Activated naive CD8-positive, alpha-beta T cell treated with anti-CD3 and anti-CD28 coated beads, Interleukin-2, amount 50 U/mL, for 16 hours (primary cell): Measurements from ENCODE around the gene ACTRT1.

Experiments used
- DNase-seq: peaks from one replicate; pipeline ENCODE4 v3.0.0-alpha.2; 2020; ENCODE audit warnings: low read depth, low spot score

The ACTRT1 gene

DNA sequence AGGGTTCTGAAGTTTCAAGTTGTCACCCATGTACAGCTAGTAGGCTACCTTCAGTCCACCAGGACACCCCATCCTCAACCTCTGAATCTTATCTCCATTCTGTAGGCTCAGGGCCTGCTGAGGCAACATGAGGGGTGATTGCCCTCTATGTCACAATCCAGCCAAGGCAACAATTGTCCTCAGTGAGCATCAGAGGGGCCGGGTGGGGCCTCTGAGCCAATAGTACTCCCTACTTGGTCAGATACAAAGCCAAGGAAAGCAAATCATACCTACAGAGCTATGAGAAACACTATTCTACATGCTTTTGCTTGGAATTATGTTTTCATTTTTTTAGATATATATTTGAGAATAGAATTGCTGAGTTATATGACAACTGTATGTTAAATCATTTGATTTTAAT, at the start of gene ACTRT1:
Gene ACTRT1 (minus strand): TSS at position 101 of the 400 bp plus-strand sequence. CDS start 197 bp downstream, outside the sequence.
- DNase-seq = no peak

- DNase-seq = no peak
These were observed 26.3 kb upstream of the ACTRT1 start for GRCh38 chrX:128078545-128078944.

GRCh38 chrX:128057421-128057820, 5.2 kb upstream of the ACTRT1 start:
- DNase-seq = no peak

GRCh38 chrX:128051526-128051925, 677 bp downstream of the ACTRT1 start:
- no peak for DNase-seq

- no peak for DNase-seq
These were observed 16.9 kb downstream of the ACTRT1 start for GRCh38 chrX:128035318-128035717.

DNA sequence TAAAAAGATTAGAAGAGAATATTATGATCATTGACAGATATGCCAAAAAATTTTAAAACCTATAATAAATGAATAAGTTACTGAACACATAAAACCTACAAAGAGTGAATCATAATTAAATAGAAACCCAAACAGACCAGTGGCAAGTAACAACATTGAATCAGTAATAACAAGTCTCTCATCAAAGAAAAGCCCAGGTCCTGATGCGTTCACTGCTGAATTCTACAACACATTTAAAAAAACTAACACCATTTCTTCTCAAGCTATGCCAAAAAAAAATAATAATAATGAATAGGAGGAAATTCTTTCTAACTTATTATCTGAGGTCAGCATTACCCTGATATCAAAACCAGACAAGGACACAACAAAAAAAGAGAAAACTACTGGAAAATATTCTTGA, 30.6 kb downstream of the ACTRT1 start:
- DNase-seq = no peak

GRCh38 chrX:128020701-128021100, 31.5 kb downstream of the ACTRT1 start:
- no peak for DNase-seq

DNA sequence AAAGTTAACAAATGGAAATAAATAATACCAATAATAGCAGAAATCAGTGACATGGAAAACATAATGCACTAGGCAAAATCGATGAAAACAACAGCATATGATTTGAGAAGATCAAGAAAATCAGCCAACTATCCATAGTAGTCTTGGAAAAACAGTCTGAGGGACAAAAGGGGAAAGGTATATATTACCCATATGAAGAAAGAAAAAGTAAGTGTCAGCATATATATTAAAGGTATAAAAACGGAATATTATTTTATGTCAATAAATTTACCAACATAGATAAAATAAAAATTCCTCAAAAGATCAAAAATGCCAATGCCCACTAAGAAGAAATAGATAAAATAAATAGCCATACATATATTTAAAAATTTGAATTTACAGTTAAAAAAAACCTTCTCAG, 33.0 kb downstream of the ACTRT1 start:
- no peak for DNase-seq

DNA sequence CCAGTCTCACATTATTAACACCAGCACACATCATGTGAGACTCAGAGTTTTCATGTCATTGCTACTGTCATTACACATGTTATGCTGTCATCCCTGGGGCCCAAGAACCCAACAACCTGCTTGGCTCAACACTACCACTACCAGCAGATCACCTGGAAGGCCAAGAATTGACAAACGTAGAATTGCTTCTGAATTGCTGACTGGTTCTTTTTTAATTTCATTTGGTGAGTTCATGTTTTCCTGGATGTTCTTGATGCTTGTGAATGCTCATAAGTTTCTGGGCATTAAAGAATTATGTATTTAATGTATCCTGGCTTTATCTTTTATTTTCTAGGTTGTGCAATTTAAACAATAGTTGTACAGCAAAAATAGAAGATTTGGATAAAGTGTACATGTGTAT, 40.2 kb downstream of the ACTRT1 start:
- DNase-seq = no peak

DNA sequence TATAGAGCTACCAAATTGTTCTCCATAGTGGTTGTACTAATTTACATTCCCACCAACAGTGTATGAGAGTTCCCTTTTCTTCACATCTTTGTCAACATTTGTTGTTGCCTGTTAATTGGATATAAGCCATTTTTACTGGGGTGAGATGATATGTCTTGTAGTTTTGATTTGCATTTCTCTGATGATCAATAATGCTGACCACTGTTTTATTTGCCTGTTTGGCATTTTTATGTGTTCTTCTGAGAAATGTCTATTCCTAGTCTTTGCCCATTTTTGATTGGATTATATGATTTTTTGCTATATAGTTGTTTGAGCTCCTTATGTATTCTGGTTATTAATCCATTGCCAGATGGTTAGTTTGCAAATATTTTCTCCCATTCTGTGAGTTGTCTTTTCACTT, 44.3 kb downstream of the ACTRT1 start:
- DNase-seq = no peak
